Testis (tissue), 3 donors: ENCODE results near the gene GOLPH3. TPM values are rescaled to one million over a fixed set of nuclear protein-coding genes. Genes with fewer than 3 reads are reported as not detected.

Source experiments
- DNase-seq: peaks from one replicate; pipeline ENCODE4 v3.0.0-alpha.2; 2019
- H3K27ac ChIP-seq, 2 donors: fragments of 200-600 bp; sonication (generic); one replicate each; pipeline ENCODE4 v1.5.1; 2019
- H3K27me3 ChIP-seq: fragments of 200-600 bp; sonication (generic); one replicate; pipeline ENCODE4 v1.5.1; 2019
- H3K36me3 ChIP-seq: fragments of 200-600 bp; sonication (generic); one replicate; pipeline ENCODE4 v1.5.1; 2017; ENCODE audit warnings: low read depth; ENCODE audit errors: missing control alignments
- H3K4me1 ChIP-seq: fragments of 200-600 bp; sonication (generic); one replicate; pipeline ENCODE4 v1.5.1; 2019
- H3K4me3 ChIP-seq, 2 donors: fragments of 200-600 bp; sonication (generic); one replicate each; pipeline ENCODE4 v1.5.1; 2017 to 2019
- H3K9me3 ChIP-seq: fragments of 200-600 bp; sonication (generic); one replicate; pipeline ENCODE4 v1.5.1; 2017
- CTCF ChIP-seq, 3 experiments: fragments of 450-650 bp in 2 of 3; fragments of 200-600 bp in 1 of 3; sonication (generic) in 1 of 3; IDR thresholded peaks; one replicate each; pipeline ENCODE4 v1.5.1; 2016 to 2019; ENCODE audit warnings: antibody characterized with exemption in 3 of 3, mild to moderate bottlenecking in 2 of 3, moderate library complexity in 1 of 3
- POLR2A ChIP-seq: fragments of 450-650 bp; IDR thresholded peaks from one replicate; pipeline ENCODE4 v1.6.1; 2017; ENCODE audit warnings: antibody characterized with exemption, mild to moderate bottlenecking, moderate library complexity
- WGBS, 2 donors: methylation state at CpG; one replicate each; pipeline ENCODE4 v1.1.5; 2018; 5-methylcytosine and 5-hydroxymethylcytosine counted together
- intact Hi-C: fragments of 100-400 bp; cut with DNase I; formaldehyde crosslinking; loops from one replicate; pipeline ENCODE4 v1.15.1; 2023; ENCODE audit warnings: low total_unique reads
- polyA plus RNA-seq: library from polyadenylated mRNA; stranded (reverse); fragments of 350-450 nt; fragmentation: Illumina TruSeq; extraction: RNeasy Lipid Tissue Mini Kit (QIAGEN cat#74804); gene quantifications from one replicate; pipeline ENCODE4 v1.2.3, GENCODE V29; 2014; ENCODE audit warnings: low read depth, low replicate concordance; ENCODE audit not compliant: insufficient read depth
- total RNA-seq, 2 donors: library from RNA; depleted of rRNA; stranded (reverse); fragments of >200 nt; gene quantifications; one replicate each; pipeline ENCODE4 v1.2.3, GENCODE V29; 2016

Gene GOLPH3
- total and polyA plus RNA-seq, 3 donors from 2014 or later, result 54.2 to 102 (median 88.7) TPM

DNA sequence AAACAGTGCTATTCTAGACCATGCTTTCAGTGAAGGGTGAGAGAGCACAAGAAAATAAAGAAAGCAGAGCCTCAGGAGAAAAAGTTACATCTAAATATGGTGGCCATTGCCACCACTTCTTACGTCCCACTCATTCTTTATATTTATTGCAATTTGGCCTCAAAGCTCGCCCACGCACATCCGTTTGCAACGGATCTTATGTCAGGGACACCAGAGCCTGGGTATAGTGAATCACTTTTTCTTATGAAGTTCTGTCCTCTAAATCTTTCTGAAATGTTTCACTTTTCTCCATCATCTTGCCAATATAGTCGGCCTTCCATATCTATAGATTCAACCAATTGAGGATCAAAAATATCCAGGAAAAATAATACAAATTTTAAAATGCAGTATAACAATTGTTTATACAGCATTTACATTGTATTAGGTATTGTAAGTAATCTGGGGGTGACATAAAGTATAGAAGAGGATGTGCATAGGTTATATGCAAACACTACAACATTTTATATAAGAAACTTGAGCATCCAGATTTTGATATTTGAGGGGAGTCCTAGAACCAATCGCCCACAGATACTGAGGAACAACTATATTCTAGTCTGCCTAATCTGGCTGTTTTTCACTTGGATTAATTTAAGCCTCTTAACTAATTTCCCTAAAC, 35.2 kb downstream of the GOLPH3 start:
- Histone ChIP-seq H3K4me1 (no peaks in the 10 kb centered on the region), H3K27me3 (no peaks in the 10 kb centered on the region), H3K36me3 (no peaks in the 10 kb centered on the region), H3K4me3 (no peak overlapping the region), H3K27ac (no peak overlapping the region), H3K9me3 (no peaks in the 10 kb centered on the region)
- no peak for DNase-seq
- TF ChIP-seq CTCF (IDR thresholded peaks at IDR 0.05), result no peak
- TF ChIP-seq POLR2A, result no peak
- intact Hi-C loops, result no loop called here
- 79 to 89% methylated on average over 7 of the region's 7 CpGs for WGBS, 2 donors

- Histone ChIP-seq H3K36me3 (no peaks in the 10 kb centered on the region), H3K27ac (no peak overlapping the region), H3K9me3 (no peaks in the 10 kb centered on the region), H3K27me3 (no peaks in the 10 kb centered on the region), H3K4me1 (no peaks in the 10 kb centered on the region), H3K4me3 (no peak overlapping the region)
- no peak for TF ChIP-seq POLR2A
- no peak for TF ChIP-seq CTCF (IDR thresholded peaks at IDR 0.05)
- intact Hi-C loops, result no loop called here
- no peak for DNase-seq
- WGBS, 2 donors, result 65 to 69% methylated on average over 7 of the region's 7 CpGs
These were observed 37.8 kb downstream of the GOLPH3 start for GRCh38 chr5:32136342-32136741.

- no peaks in the 10 kb centered on the region for H3K27me3 ChIP-seq
- no peak for DNase-seq
- no peaks in the 10 kb centered on the region for H3K36me3 ChIP-seq
- no peaks in the 10 kb centered on the region for H3K4me1 ChIP-seq
- TF ChIP-seq POLR2A (no peak), CTCF (IDR thresholded peaks at IDR 0.05) (no peak)
- no peaks in the 10 kb centered on the region for H3K9me3 ChIP-seq
- intact Hi-C loops, result no loop called here
- H3K4me3 ChIP-seq, result no peak overlapping the region
- no peak overlapping the region for H3K27ac ChIP-seq
- WGBS, 2 donors, result 95 to 100% methylated on average over 1 of the region's 1 CpG
These were observed 39.0 kb downstream of the GOLPH3 start for GRCh38 chr5:32135086-32135485.

- Histone ChIP-seq H3K27ac (no peak overlapping the region), H3K4me3 (no peak overlapping the region), H3K9me3 (no peaks in the 10 kb centered on the region), H3K27me3 (no peaks in the 10 kb centered on the region), H3K4me1 (no peaks in the 10 kb centered on the region), H3K36me3 (no peaks in the 10 kb centered on the region)
- TF ChIP-seq CTCF (IDR thresholded peaks at IDR 0.05) (no peak), POLR2A (no peak)
- intact Hi-C loops, result no loop called here
- no peak for DNase-seq
These were observed 41.4 kb downstream of the GOLPH3 start for GRCh38 chr5:32132757-32133156.

DNA sequence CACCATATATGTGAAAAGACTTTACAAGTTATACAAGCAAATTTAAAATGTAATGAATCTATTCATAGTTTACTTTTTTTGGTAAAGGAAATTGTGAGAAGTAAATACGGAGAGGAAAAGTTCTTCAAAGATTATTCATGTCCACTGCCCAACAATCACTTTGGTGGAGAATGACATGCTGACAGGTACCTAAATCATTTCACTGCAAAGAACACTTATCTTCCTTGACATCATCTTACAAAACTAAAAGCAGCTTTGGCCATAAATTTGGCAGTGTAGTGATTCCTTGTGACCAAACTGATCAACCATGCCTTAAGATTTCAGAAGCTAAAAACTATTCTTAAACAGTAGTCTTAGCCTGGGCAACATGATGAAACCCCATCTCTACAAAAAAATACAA, 42.5 kb downstream of the GOLPH3 start:
- DNase-seq, result no peak
- Histone ChIP-seq H3K36me3 (no peaks in the 10 kb centered on the region), H3K27ac (no peak overlapping the region), H3K4me1 (no peaks in the 10 kb centered on the region), H3K9me3 (no peaks in the 10 kb centered on the region), H3K27me3 (no peaks in the 10 kb centered on the region), H3K4me3 (no peak overlapping the region)
- TF ChIP-seq CTCF (IDR thresholded peaks at IDR 0.05) (no peak), POLR2A (no peak)
- intact Hi-C loops, result no loop called here
- WGBS, 2 donors, result 88 to 90% methylated on average over 1 of the region's 1 CpG
